SK-N-MC (cell line): ENCODE results near the gene ESYT1.

Source experiments
- DNase-seq: peaks from one replicate; pipeline ENCODE4 v3.0.0-alpha.2; 2011; ENCODE audit warnings: low read depth, low spot score
- H3K27ac ChIP-seq: fragments of 200-600 bp; sonication (generic); 2 replicates; pipeline ENCODE4 v1.5.1; 2016; ENCODE audit warnings: mixed run types
- H3K36me3 ChIP-seq: fragments of 200-600 bp; sonication (generic); 2 replicates; pipeline ENCODE4 v1.6.1; 2017; ENCODE audit warnings: antibody characterized with exemption, low read length, mixed read lengths; ENCODE audit not compliant: insufficient read depth
- H3K4me3 ChIP-seq: fragments of 200-600 bp; sonication (generic); 2 replicates; pipeline ENCODE4 v1.5.1; 2016
- H3K9ac ChIP-seq: fragments of 200-600 bp; sonication (generic); 2 replicates; pipeline ENCODE4 v1.8.0; 2017; ENCODE audit warnings: mixed run types, mixed read lengths; ENCODE audit not compliant: insufficient read length
- H3K9me3 ChIP-seq: fragments of 200-600 bp; sonication (generic); 2 replicates; pipeline ENCODE4 v1.6.1; 2017; ENCODE audit warnings: low read depth, mild to moderate bottlenecking, antibody characterized with exemption, low read length, moderate library complexity, mixed read lengths
- EZH2 ChIP-seq: fragments of 200-600 bp; sonication (generic); IDR thresholded peaks from one replicate; pipeline ENCODE4 v1.6.1; 2017; ENCODE audit warnings: antibody characterized with exemption
- FOXP2 ChIP-seq: optimal IDR thresholded peaks from 2 replicates; pipeline ENCODE3; 2011; ENCODE audit warnings: mild to moderate bottlenecking, moderate library complexity; ENCODE audit not compliant: insufficient read depth; ENCODE audit errors: extremely low read length, control extremely low read depth
- POLR2AphosphoS5 ChIP-seq: IDR thresholded peaks from 2 replicates; pipeline ENCODE4 v1.6.1; 2012; ENCODE audit warnings: mild to moderate bottlenecking, low read depth, low read length, borderline replicate concordance

Gene ESYT1

DNA sequence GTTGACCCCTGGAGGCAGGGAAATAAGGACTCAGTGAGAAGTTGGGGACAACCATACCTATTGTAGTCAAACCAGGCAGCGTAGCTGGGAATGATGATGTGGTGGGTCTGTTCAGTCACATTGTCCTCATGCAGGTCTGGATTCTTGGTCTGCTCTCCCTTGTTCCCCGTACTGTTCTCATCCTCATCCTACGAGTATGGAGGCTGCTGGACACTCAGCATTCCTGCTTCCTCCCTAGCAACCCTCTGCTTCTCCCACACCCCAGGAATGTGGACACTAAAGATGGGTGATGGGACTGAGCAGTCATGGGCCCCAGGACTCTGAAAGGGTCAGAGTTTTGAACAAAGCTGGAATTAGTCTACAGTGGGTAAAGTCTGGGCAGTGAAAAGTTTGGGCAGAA, 50.3 kb downstream of the ESYT1 start:
- Histone ChIP-seq H3K9me3 (no peaks in the 10 kb centered on the region), H3K27ac (no peak overlapping the region), H3K36me3 (peaks cover 73% of the 10 kb centered on the region), H3K4me3 (no peak overlapping the region), H3K9ac (no peak overlapping the region)
- no peak for DNase-seq
- no peak for TF ChIP-seq FOXP2
- TF ChIP-seq POLR2AphosphoS5: no peak
- no peak for TF ChIP-seq EZH2

GRCh38 chr12:56186957-56187356, 58.9 kb downstream of the ESYT1 start:
- H3K27ac ChIP-seq: no peak overlapping the region
- peak overlapping the region; percentile 13 for H3K9ac ChIP-seq
- no peak for DNase-seq
- no peaks in the 10 kb centered on the region for H3K9me3 ChIP-seq
- no peak overlapping the region for H3K4me3 ChIP-seq
- H3K36me3 ChIP-seq: peaks cover 47% of the 10 kb centered on the region
- TF ChIP-seq POLR2AphosphoS5: no peak
- no peak for TF ChIP-seq EZH2
- no peak for TF ChIP-seq FOXP2

GRCh38 chr12:56188131-56188777, 60.2 kb downstream of the ESYT1 start:
- H3K9me3 ChIP-seq: no peaks in the 10 kb centered on the region
- DNase-seq: no peak
- H3K4me3 ChIP-seq: peak overlapping the region; percentile 91
- no peak for TF ChIP-seq EZH2
- no peak for TF ChIP-seq POLR2AphosphoS5
- TF ChIP-seq FOXP2: no peak
- H3K36me3 ChIP-seq: peaks cover 37% of the 10 kb centered on the region
- H3K27ac ChIP-seq: no peak overlapping the region
- H3K9ac ChIP-seq: peak overlapping the region; percentile 89

- Histone ChIP-seq H3K36me3 (peaks cover 32% of the 10 kb centered on the region), H3K4me3 (peak overlapping the region; percentile 91), H3K27ac (no peak overlapping the region), H3K9me3 (no peaks in the 10 kb centered on the region), H3K9ac (peak overlapping the region; percentile 89)
- DNase-seq: no peak
- TF ChIP-seq FOXP2: no peak
- no peak for TF ChIP-seq POLR2AphosphoS5
- no peak for TF ChIP-seq EZH2
These were observed 60.7 kb downstream of the ESYT1 start for GRCh38 chr12:56188778-56189098.

- Histone ChIP-seq H3K27ac (peak within 1 kb of the TSS; percentile 75), H3K36me3 (peaks cover 27% of the 10 kb centered on the region), H3K9ac (peak within 1 kb of the TSS; percentile 89), H3K9me3 (no peaks in the 10 kb centered on the region), H3K4me3 (peak within 1 kb of the TSS; percentile 95)
- no peak for DNase-seq
- TF ChIP-seq EZH2 (no peak), POLR2AphosphoS5 (peak; percentile 54; the same call in 1 of the 2 replicates)
These were observed 61.2 kb downstream of the ESYT1 start, which contains the start of gene SMARCC2 for GRCh38 chr12:56189099-56189917. SMARCC2 (minus strand) TSS chr12:56189483; CDS start chr12:56189461, 22 bp downstream.

DNA sequence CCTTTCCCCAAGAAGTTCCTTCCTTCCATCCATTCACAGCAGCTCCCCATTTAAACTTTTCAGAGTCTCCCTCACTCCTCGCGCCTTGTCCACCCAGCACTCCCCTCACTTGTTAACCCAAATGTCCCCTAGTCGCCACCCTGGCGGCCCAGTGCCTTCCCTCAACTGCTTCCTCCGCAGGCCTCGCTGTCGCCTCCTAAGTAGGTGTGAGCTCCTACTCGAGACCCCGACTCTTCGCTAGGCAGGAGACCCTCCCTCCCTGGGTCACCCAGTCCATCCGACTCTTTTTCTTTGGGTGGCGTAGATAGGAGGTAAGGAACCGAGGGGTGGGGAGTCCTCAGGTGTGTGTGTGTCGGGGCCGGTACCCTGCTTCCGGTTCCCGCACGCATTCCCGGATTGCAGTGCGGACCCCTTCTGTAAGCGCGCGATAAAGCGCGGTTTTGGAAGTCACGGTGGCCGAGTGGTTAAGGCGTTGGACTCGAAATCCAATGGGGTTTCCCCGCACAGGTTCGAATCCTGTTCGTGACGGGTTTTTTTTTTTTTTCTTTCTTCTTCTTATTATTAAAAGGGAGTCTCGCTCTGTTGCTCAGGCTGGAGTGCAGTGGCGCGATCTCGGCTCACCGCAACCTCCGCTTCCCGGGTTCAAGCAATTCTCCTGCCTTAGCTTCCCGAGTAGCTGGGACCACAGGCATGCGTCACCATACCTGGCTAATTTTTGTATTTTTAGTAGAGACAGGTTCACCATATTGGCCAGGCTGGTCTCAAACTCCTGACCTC, 62.0 kb downstream of the ESYT1 start:
- no peak for TF ChIP-seq FOXP2
- Histone ChIP-seq H3K4me3 (peak overlapping the region; percentile 95), H3K27ac (peak overlapping the region; percentile 75), H3K9me3 (no peaks in the 10 kb centered on the region), H3K9ac (peak overlapping the region; percentile 87), H3K36me3 (peaks cover 19% of the 10 kb centered on the region)
- DNase-seq: peak; percentile 62

- peak overlapping the region; percentile 95 for H3K4me3 ChIP-seq
- H3K36me3 ChIP-seq: peaks cover 12% of the 10 kb centered on the region
- H3K27ac ChIP-seq: no peak overlapping the region
- H3K9me3 ChIP-seq: no peaks in the 10 kb centered on the region
- no peak overlapping the region for H3K9ac ChIP-seq
- TF ChIP-seq POLR2AphosphoS5: no peak
- DNase-seq: no peak
These were observed 62.7 kb downstream of the ESYT1 start for GRCh38 chr12:56190695-56191155.

DNA sequence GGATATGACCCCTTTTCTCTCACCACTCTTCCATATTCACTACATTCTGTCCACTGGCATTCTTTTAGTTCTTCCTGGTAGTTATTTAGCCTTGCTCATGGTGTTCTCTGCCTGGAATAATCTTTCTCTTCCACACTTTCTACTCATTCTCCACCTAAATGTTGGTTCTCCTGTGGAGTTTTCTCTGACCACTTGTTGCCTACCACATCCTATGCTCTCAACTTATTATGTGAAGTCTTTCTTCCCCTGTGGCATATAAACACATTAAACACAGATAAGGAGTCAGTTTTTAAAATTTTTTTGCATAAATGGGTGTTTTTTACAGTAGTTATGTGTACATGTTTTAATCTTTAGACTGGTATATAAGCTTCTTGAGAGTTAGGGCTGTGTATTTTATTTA, 64.5 kb downstream of the ESYT1 start:
- Histone ChIP-seq H3K36me3 (no peaks in the 10 kb centered on the region), H3K27ac (no peak overlapping the region), H3K9ac (no peak overlapping the region), H3K4me3 (no peak overlapping the region), H3K9me3 (no peaks in the 10 kb centered on the region)
- DNase-seq: no peak
- TF ChIP-seq POLR2AphosphoS5 (no peak), EZH2 (no peak)
